ENCODE results near the gene LRRC15.

Gene LRRC15

GRCh38 chr3:194310060-194310835 lies 59.3 kb downstream of the LRRC15 start:
- Histone ChIP-seq H3K9me3 (no peaks in the 10 kb centered on the region), H3K4me3 (ENCODE audit: low read depth, low read length) (no peak overlapping the region), H3K36me3 (no peaks in the 10 kb centered on the region), H3K4me1 (peaks cover 44% of the 10 kb centered on the region), H3K27me3 (no peaks in the 10 kb centered on the region)
- TF ChIP-seq, protein P1, sequence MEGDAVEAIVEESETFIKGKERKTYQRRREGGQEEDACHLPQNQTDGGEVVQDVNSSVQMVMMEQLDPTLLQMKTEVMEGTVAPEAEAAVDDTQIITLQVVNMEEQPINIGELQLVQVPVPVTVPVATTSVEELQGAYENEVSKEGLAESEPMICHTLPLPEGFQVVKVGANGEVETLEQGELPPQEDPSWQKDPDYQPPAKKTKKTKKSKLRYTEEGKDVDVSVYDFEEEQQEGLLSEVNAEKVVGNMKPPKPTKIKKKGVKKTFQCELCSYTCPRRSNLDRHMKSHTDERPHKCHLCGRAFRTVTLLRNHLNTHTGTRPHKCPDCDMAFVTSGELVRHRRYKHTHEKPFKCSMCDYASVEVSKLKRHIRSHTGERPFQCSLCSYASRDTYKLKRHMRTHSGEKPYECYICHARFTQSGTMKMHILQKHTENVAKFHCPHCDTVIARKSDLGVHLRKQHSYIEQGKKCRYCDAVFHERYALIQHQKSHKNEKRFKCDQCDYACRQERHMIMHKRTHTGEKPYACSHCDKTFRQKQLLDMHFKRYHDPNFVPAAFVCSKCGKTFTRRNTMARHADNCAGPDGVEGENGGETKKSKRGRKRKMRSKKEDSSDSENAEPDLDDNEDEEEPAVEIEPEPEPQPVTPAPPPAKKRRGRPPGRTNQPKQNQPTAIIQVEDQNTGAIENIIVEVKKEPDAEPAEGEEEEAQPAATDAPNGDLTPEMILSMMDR (IDR thresholded peaks at IDR 0.05; ENCODE audit: low read depth, low read length): no peak
- DNase-seq: no peak

DNA sequence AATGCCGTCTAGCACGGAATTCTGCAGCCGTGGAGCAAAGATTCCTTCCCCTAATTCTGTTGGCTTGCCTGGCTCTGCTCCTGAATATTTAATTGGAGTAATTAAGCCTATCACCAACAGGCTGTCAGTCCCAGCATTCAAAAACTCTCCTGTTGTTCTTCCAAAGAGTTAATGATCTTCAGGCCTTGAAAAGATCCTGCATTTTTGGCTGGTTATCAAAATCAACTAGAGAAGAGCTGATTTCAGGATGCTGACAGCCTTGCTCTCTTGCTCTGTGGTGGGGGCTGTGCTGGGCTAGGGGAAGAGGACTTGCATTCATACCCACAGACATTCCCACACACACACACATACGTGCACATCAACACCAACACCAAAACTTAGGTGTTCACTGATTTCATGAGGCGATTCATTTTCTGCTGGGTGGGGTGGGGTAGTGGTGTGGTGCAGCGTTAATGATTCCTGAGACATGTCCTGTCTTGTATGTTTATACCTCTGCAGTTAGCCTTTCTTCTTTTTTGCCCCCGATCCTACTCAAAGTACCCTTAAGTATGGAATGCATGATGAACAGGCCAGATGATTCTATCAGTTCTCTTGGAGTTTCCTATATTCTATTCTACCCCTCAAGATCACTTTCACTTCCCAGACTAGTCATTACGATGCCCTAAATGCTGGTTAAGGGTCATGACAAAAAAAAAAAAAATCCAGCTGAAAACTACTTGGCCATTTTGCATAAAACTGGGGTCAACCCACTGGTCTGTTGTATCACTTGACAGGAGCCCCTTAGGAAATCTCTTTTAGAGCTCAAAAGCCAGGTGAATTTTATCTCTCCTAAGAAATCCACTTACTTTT lies 60.7 kb downstream of the LRRC15 start:
- Histone ChIP-seq H3K27me3 (no peaks in the 10 kb centered on the region), H3K4me1 (peaks cover 33% of the 10 kb centered on the region), H3K9me3 (no peaks in the 10 kb centered on the region), H3K4me3 (ENCODE audit: low read depth, low read length) (no peak overlapping the region), H3K36me3 (no peaks in the 10 kb centered on the region)
- no peak for DNase-seq
- TF ChIP-seq, protein P1 (IDR thresholded peaks at IDR 0.05; ENCODE audit: low read depth, low read length): no peak

- TF ChIP-seq, protein P1 (IDR thresholded peaks at IDR 0.05; ENCODE audit: low read depth, low read length): no peak
- H3K36me3 ChIP-seq: no peaks in the 10 kb centered on the region
- H3K4me1 ChIP-seq: peaks cover 23% of the 10 kb centered on the region
- H3K27me3 ChIP-seq: no peaks in the 10 kb centered on the region
- H3K4me3 ChIP-seq (ENCODE audit: low read depth, low read length): no peak overlapping the region
- DNase-seq: no peak
- H3K9me3 ChIP-seq: no peaks in the 10 kb centered on the region
Observed at GRCh38 chr3:194307849-194308248, 61.7 kb downstream of the LRRC15 start.

DNA sequence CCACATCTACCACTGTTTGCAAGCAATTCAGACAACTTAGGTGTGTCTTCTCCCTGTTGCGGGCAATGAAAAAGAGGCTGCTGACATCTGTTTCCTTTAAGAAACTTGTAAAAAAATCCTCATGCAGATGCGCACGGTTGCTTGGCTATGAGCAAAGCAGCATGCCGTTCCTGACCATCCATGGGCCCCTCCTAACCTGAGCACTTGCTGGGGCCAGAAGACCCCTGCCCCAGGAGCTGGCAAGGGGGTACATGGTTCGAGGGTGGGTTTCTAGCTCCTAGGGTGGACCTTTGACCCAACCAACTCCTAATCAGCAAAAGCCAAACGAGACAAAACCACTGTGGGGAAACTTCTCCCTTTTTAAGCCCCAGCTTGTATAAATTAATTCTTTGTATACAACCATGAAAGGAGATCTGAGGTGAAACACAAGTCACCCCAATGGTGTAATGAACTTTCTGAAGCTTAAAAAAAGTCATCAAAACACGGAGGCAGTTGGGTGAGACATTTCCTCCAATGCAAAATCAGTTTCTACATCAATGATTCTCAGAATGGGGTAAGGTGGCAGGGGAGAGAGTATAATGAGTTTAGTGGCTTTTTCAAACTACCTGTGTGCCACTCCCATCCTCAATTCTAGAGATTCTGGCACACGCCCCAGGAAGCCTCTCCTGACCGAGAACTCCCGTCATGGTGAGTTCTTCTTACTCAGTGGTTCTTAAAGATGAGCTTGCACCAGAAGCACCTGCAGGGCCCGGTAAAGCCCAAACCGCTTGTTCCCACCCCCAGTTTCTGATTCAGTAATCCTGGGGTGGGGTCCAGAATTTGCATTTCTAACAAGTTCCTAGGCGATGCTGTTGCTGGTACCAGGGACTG lies 62.5 kb downstream of the LRRC15 start:
- DNase-seq: no peak
- TF ChIP-seq, protein P1 (IDR thresholded peaks at IDR 0.05; ENCODE audit: low read depth, low read length): no peak
- H3K9me3 ChIP-seq: no peaks in the 10 kb centered on the region
- H3K36me3 ChIP-seq: no peaks in the 10 kb centered on the region
- peaks cover 16% of the 10 kb centered on the region for H3K4me1 ChIP-seq
- no peak overlapping the region for H3K4me3 ChIP-seq (ENCODE audit: low read depth, low read length)
- H3K27me3 ChIP-seq: no peaks in the 10 kb centered on the region

DNA sequence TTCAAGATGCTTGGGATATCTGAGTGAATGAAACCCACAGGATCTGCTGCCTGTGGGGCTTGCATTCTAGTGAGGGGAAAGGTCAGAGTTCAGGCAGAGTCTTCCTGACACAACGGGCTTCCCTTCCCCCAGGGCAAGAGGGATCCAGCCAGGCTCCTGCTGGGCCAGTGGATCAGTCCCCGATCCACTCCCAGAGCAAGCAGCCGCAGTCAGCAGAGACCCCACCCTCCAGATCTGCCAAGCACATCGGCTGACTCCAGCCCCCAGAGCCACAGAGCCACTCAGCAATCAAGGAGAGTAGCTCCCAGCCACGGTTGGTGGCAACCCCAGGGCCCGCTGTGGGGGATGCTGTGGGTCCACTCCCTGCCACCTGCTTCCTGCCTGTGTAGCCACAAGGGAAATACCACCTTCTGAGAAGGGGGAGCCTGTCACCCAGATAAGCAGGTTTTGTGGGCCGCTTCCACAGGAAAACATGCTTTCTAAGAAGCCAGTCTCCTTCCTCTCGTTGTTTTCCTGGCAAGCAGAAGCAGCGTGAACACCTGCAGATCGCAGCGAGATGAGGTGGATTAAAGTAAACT lies 63.3 kb downstream of the LRRC15 start:
- peaks cover 21% of the 10 kb centered on the region for H3K4me1 ChIP-seq
- no peak for DNase-seq

More for the DNA sequence above, 63.3 kb downstream of the LRRC15 start:
- Histone ChIP-seq H3K9me3 (no peaks in the 10 kb centered on the region), H3K4me3 (ENCODE audit: low read depth, low read length) (no peak overlapping the region), H3K36me3 (no peaks in the 10 kb centered on the region), H3K27me3 (no peaks in the 10 kb centered on the region)
- TF ChIP-seq, protein P1 (IDR thresholded peaks at IDR 0.05; ENCODE audit: low read depth, low read length): no peak
